Gastrocnemius medialis (tissue), 4 donors: ENCODE data around the gene ASTN1.

ENCODE experiments used
- CTCF ChIP-seq, 5 experiments: fragments of 450-650 bp in 3 of 5; fragments of 200-600 bp in 2 of 5; sonication (generic) in 2 of 5; IDR thresholded peaks in 4 of 5; conservative IDR thresholded peaks in 1 of 5; 1 replicate in 4 of 5; 2 replicates in 1 of 5; pipeline ENCODE4 v1.5.1; 2016 to 2019; ENCODE audit warnings: antibody characterized with exemption in 5 of 5, mild to moderate bottlenecking in 3 of 5, moderate library complexity in 3 of 5
- POLR2A ChIP-seq, 2 donors: fragments of 450-650 bp; IDR thresholded peaks; one replicate each; pipeline ENCODE4 v1.6.1; 2017; ENCODE audit warnings: antibody characterized with exemption in 2 of 2, mild to moderate bottlenecking in 2 of 2, moderate library complexity in 2 of 2

DNA sequence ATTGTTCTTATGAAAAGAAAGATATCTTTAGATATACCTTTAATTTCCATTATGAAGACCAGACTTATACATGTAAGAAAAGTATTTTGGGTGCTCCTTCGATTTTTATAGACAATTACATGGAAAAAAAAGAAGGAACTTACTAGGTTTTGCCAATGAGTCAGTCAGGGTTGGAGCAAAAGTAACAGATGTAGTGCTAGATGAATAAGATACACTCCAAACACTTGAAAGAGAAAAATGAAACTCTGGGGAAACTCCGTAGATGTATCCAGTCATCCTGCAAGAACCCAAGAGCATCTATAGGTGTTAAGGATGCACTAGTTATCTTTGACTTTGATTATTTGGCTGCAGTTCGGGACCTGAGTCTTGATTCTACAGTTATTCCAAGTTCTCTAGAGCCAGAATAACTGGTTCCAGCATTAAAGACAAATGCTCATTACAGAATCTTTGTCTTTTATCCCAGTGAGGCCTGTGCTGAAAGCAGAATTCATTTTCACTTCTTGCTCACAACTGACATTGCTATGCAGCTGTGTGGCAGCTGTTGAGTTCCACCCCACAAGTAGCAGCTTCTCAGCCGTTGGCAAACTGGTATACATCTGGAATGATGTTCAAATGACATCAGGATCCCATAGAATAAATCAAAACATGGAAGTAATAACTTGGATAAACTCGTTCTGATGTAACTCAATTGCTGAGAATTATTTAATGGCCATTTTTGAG lies 326.1 kb downstream of the ASTN1 start:
- TF ChIP-seq CTCF (IDR thresholded peaks at IDR 0.05 in 4 of 5, conservative IDR thresholded peaks at IDR 0.05 in 1 of 5) (no peak), POLR2A (IDR thresholded peaks at IDR 0.05) (no peak)
